Activated T-helper 1 cell treated with anti-CD3 and anti-CD28 coated beads, Interleukin-12 subunit alpha, Interleukin-12 subunit beta, Interleukin-2, Interleukin-4 antibody, amounts not matched to agents 30 ng/mL and 10 ng/mL and 1 ng/mL, durations not matched to agents 14 hours and 24 hours and 36 hours (primary cell): ENCODE data around the gene FLRT1. TPM values are rescaled to one million over a fixed set of nuclear protein-coding genes. Genes with fewer than 3 reads are reported as not detected.

Source experiments
- DNase-seq: peaks from one replicate; pipeline ENCODE4 v3.0.0; 2021; ENCODE audit warnings: low spot score
- H3K27ac Mint-ChIP-seq: one replicate; pipeline ENCODE4 v1.8.0; 2021; ENCODE audit warnings: mild to moderate bottlenecking, mixed read lengths
- H3K27me3 Mint-ChIP-seq: one replicate; pipeline ENCODE4 v1.8.0; 2022; ENCODE audit warnings: mild to moderate bottlenecking, moderate library complexity, mixed read lengths; ENCODE audit not compliant: insufficient read depth
- H3K36me3 Mint-ChIP-seq: one replicate; pipeline ENCODE4 v1.8.0; 2021; ENCODE audit warnings: low read depth, mixed read lengths
- H3K4me1 Mint-ChIP-seq: one replicate; pipeline ENCODE4 v1.8.0; 2021; ENCODE audit warnings: low read depth, mixed read lengths
- H3K4me3 Mint-ChIP-seq: one replicate; pipeline ENCODE4 v1.8.0; 2021; ENCODE audit warnings: mild to moderate bottlenecking, moderate library complexity, mixed read lengths
- H3K9me3 Mint-ChIP-seq: one replicate; pipeline ENCODE4 v1.8.0; 2021; ENCODE audit warnings: mixed read lengths
- intact Hi-C: fragments of 100-400 bp; cut with micrococcal nuclease; formaldehyde crosslinking; loops from one replicate; pipeline ENCODE4 v1.15.1; 2024
- total RNA-seq: library from RNA; stranded (reverse); gene quantifications from 2 replicates; pipeline ENCODE4 v1.2.3, GENCODE V29; 2022

Gene FLRT1
- total RNA-seq, 1 donor from 2014 or later = not detected

DNA sequence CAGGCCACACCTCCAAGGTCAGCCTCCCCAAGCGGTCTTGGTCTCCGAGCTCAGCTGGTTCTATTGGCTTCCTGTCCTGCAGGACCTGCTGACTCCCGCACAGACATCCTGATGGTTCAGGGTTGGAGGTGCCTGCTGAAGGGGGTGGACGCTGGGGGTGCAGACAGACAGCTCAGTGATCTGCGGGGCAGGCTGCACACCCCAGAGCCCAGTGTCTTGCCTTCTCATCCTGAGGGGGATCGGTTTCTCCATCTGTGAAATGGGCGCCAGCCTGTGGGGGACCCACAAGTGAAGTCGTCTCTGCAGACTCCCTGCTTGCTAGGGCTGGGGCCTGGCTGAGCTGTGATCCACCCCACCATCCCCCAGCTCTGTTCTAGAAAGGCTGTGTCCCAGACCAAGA lies 13.8 kb downstream of the FLRT1 start:
- no peak overlapping the region for H3K27ac Mint-ChIP-seq
- no peaks in the 10 kb centered on the region for H3K4me1 Mint-ChIP-seq
- intact Hi-C loops = no loop called here
- no peaks in the 10 kb centered on the region for H3K36me3 Mint-ChIP-seq
- no peaks in the 10 kb centered on the region for H3K9me3 Mint-ChIP-seq
- DNase-seq = no peak
- no peak overlapping the region for H3K4me3 Mint-ChIP-seq
- H3K27me3 Mint-ChIP-seq = no peaks in the 10 kb centered on the region

- intact Hi-C loops = no loop called here
- no peaks in the 10 kb centered on the region for H3K9me3 Mint-ChIP-seq
- no peaks in the 10 kb centered on the region for H3K27me3 Mint-ChIP-seq
- no peaks in the 10 kb centered on the region for H3K36me3 Mint-ChIP-seq
- H3K27ac Mint-ChIP-seq = no peak overlapping the region
- H3K4me1 Mint-ChIP-seq = no peaks in the 10 kb centered on the region
- no peak for DNase-seq
- no peak overlapping the region for H3K4me3 Mint-ChIP-seq
Observed at GRCh38 chr11:64051297-64051696, 15.6 kb downstream of the FLRT1 start.

DNA sequence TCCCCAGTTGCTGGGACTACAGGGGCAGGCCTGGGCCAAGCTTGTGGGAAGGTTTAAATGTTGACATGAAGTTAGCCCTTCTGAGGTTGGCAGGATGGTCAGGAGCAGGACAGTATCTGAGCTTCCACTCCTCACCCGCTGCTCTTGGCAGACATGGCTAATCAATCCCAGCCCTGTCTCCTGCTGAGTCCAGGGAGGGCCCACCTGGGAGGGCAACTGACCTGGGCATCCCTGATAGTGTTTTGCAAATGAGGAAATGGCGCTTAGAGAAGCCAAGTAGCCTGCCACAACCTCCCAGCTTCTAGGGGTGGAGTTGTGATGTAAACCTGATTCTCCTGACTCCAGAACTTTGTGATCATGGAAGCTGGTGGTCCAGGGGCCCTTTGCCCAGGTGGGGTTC lies 16.7 kb downstream of the FLRT1 start:
- H3K27ac Mint-ChIP-seq = no peak overlapping the region
- H3K9me3 Mint-ChIP-seq = no peaks in the 10 kb centered on the region
- no peak overlapping the region for H3K4me3 Mint-ChIP-seq
- H3K36me3 Mint-ChIP-seq = no peaks in the 10 kb centered on the region
- no peaks in the 10 kb centered on the region for H3K27me3 Mint-ChIP-seq
- no peaks in the 10 kb centered on the region for H3K4me1 Mint-ChIP-seq
- no peak for DNase-seq
- intact Hi-C loops = no loop called here

GRCh38 chr11:64052938-64053622 lies 17.3 kb downstream of the FLRT1 start:
- H3K4me3 Mint-ChIP-seq = no peak overlapping the region
- intact Hi-C loops = no loop called here
- no peaks in the 10 kb centered on the region for H3K36me3 Mint-ChIP-seq
- no peaks in the 10 kb centered on the region for H3K9me3 Mint-ChIP-seq
- H3K27ac Mint-ChIP-seq = no peak overlapping the region
- no peaks in the 10 kb centered on the region for H3K27me3 Mint-ChIP-seq
- DNase-seq = no peak
- H3K4me1 Mint-ChIP-seq = no peaks in the 10 kb centered on the region

DNA sequence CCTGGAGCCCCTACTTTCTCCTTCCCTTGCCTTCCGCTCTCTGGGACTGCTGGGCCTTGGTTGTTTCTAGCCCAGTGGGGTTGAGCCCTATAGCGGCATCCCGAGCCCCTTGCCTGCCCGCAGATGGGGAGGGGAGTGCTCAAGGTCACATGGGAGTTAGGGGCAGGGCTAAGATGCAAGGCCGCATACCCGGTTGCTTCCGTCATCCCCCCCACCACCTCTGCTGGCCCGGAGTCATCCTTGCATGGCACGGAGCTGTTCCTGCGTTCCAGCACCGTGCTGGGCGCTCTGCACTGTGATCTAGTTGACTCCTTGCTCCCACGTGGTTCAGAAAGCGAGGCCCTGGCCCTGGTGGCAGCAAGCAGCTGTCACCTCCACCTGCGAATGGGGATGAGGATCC lies 18.0 kb downstream of the FLRT1 start:
- intact Hi-C loops = no loop called here
- no peak for DNase-seq
- Mint-ChIP-seq H3K4me3 (no peak overlapping the region), H3K4me1 (no peaks in the 10 kb centered on the region), H3K27me3 (no peaks in the 10 kb centered on the region), H3K9me3 (no peaks in the 10 kb centered on the region), H3K27ac (no peak overlapping the region), H3K36me3 (no peaks in the 10 kb centered on the region)

GRCh38 chr11:64055077-64055476 lies 19.3 kb downstream of the FLRT1 start:
- H3K27ac Mint-ChIP-seq = no peak overlapping the region
- no peak overlapping the region for H3K4me3 Mint-ChIP-seq
- intact Hi-C loops = no loop called here
- H3K4me1 Mint-ChIP-seq = no peaks in the 10 kb centered on the region
- H3K27me3 Mint-ChIP-seq = peaks cover 3% of the 10 kb centered on the region
- no peaks in the 10 kb centered on the region for H3K36me3 Mint-ChIP-seq
- no peaks in the 10 kb centered on the region for H3K9me3 Mint-ChIP-seq
- no peak for DNase-seq

DNA sequence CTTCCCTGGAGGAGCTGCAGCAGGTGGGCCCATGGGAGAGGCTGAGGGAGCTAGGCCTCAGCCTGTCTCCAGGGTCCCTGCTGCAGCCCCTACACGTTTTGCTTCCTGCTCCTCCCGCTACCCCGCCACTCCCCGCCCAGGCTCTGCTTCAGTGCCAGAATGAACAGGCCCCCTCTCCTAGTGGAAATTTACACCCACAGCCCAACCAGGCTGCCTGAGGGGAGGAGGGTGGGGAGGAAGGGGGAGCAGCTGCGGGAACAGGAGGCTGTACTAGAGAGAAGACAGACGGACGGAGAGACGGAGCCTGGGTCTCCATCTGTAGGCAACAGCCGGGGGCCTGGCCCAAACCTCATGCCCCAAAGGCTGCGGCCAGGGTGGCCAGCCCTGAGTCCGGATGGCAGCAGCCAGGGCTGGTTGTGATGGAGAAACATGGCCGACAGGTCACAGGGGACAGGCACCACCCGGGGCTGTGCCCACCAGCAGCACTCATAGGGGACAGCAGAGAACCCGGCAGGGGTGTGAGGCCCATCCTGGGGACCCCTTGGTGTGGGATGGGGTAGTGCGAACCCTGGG lies 20.6 kb downstream of the FLRT1 start:
- peaks cover 5% of the 10 kb centered on the region for H3K4me1 Mint-ChIP-seq

GRCh38 chr11:64056861-64057260 lies 21.1 kb downstream of the FLRT1 start:
- intact Hi-C loops = no loop called here
- H3K9me3 Mint-ChIP-seq = no peaks in the 10 kb centered on the region
- peaks cover 10% of the 10 kb centered on the region for H3K27me3 Mint-ChIP-seq
- no peak overlapping the region for H3K27ac Mint-ChIP-seq
- no peak for DNase-seq
- H3K36me3 Mint-ChIP-seq = peaks cover 2% of the 10 kb centered on the region
- no peak overlapping the region for H3K4me3 Mint-ChIP-seq
- peaks cover 5% of the 10 kb centered on the region for H3K4me1 Mint-ChIP-seq

More for the DNA sequence above, 20.6 kb downstream of the FLRT1 start:
- Mint-ChIP-seq H3K4me3 (no peak overlapping the region), H3K27ac (no peak overlapping the region), H3K9me3 (no peaks in the 10 kb centered on the region), H3K27me3 (peaks cover 9% of the 10 kb centered on the region), H3K36me3 (peaks cover 2% of the 10 kb centered on the region)
- intact Hi-C loops = no loop called here
- DNase-seq = no peak

- intact Hi-C loops = no loop called here
- Mint-ChIP-seq H3K27ac (no peak overlapping the region), H3K36me3 (peaks cover 2% of the 10 kb centered on the region), H3K4me3 (no peak overlapping the region), H3K27me3 (peaks cover 13% of the 10 kb centered on the region), H3K9me3 (no peaks in the 10 kb centered on the region), H3K4me1 (peaks cover 5% of the 10 kb centered on the region)
- DNase-seq = no peak
Observed at GRCh38 chr11:64057890-64058289, 22.2 kb downstream of the FLRT1 start.

- DNase-seq = no peak
- Mint-ChIP-seq H3K27ac (no peak overlapping the region), H3K27me3 (peaks cover 13% of the 10 kb centered on the region), H3K4me1 (peaks cover 5% of the 10 kb centered on the region), H3K9me3 (no peaks in the 10 kb centered on the region), H3K4me3 (no peak overlapping the region), H3K36me3 (peaks cover 2% of the 10 kb centered on the region)
- intact Hi-C loops = no loop called here
Observed at GRCh38 chr11:64058494-64058893, 22.8 kb downstream of the FLRT1 start.

- no peak for DNase-seq
- intact Hi-C loops = no loop called here
- Mint-ChIP-seq H3K27ac (no peak overlapping the region), H3K27me3 (peaks cover 13% of the 10 kb centered on the region), H3K9me3 (no peaks in the 10 kb centered on the region), H3K36me3 (peaks cover 2% of the 10 kb centered on the region), H3K4me1 (peaks cover 5% of the 10 kb centered on the region), H3K4me3 (no peak overlapping the region)
Observed at GRCh38 chr11:64059339-64060140, 23.8 kb downstream of the FLRT1 start.

DNA sequence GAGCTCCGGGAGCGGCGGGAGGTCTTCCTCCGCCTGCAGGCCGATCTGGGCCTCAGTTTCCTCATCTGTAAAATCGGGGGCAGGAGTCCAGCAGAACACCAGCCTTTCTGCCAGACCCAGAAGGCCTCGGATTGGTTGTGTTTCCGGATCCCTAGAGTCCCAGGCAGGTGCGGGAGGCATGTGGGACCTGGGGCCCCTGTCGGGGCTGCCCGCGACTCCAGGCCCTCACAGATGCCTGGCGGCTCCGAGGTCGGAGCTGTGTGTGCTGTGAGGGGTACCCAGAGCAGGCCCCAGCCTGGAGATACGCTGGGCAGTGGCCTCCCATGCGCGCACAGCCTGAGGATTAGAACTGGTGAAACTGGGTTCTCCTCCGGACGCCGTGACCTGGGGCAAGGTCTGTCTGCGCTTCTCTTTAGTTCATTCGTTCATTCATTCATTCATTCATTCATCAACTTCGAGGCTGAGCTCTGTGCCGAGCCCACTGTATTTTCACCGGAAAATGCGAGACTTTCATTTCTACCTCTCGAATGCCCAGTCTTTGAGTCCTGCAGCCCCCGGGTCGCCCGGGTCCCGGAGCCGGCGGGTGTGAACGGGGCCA lies 24.6 kb downstream of the FLRT1 start:
- no peak for DNase-seq
- Mint-ChIP-seq H3K27me3 (peaks cover 13% of the 10 kb centered on the region), H3K36me3 (peaks cover 2% of the 10 kb centered on the region), H3K4me1 (peaks cover 5% of the 10 kb centered on the region), H3K9me3 (no peaks in the 10 kb centered on the region), H3K4me3 (peak overlapping the region; percentile 51), H3K27ac (no peak overlapping the region)
- intact Hi-C loops = no loop called here
